HFF-Myc (cell line): ENCODE data around the gene LYRM2.
"Not testable (repeated sequence)": the region's sequence is repeated elsewhere in the genome, so short reads cannot be mapped to it uniquely, and the experiment has no call there.

Experiments
- DNase-seq: peaks from one replicate; pipeline ENCODE4 v3.0.0-alpha.2; 2011; ENCODE audit warnings: low read depth; ENCODE audit errors: extremely low read depth
- H3K4me3 ChIP-seq: replicated peaks from 2 replicates; pipeline ENCODE4 v1.5.1; 2011; ENCODE audit warnings: low read depth, mild to moderate bottlenecking, control low read depth, low read length
- TF ChIP-seq, protein P1 (sequence below): IDR thresholded peaks from 2 replicates; pipeline ENCODE4 v1.5.1; 2012; ENCODE audit warnings: mild to moderate bottlenecking, low read depth, low read length, control low read depth; ENCODE audit errors: missing control alignments

Gene LYRM2

GRCh38 chr6:89650579-89650978 lies 12.0 kb upstream of the LYRM2 start:
- TF ChIP-seq, protein P1, sequence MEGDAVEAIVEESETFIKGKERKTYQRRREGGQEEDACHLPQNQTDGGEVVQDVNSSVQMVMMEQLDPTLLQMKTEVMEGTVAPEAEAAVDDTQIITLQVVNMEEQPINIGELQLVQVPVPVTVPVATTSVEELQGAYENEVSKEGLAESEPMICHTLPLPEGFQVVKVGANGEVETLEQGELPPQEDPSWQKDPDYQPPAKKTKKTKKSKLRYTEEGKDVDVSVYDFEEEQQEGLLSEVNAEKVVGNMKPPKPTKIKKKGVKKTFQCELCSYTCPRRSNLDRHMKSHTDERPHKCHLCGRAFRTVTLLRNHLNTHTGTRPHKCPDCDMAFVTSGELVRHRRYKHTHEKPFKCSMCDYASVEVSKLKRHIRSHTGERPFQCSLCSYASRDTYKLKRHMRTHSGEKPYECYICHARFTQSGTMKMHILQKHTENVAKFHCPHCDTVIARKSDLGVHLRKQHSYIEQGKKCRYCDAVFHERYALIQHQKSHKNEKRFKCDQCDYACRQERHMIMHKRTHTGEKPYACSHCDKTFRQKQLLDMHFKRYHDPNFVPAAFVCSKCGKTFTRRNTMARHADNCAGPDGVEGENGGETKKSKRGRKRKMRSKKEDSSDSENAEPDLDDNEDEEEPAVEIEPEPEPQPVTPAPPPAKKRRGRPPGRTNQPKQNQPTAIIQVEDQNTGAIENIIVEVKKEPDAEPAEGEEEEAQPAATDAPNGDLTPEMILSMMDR = no peak
- no peak overlapping the region for H3K4me3 ChIP-seq
- DNase-seq = no peak

DNA sequence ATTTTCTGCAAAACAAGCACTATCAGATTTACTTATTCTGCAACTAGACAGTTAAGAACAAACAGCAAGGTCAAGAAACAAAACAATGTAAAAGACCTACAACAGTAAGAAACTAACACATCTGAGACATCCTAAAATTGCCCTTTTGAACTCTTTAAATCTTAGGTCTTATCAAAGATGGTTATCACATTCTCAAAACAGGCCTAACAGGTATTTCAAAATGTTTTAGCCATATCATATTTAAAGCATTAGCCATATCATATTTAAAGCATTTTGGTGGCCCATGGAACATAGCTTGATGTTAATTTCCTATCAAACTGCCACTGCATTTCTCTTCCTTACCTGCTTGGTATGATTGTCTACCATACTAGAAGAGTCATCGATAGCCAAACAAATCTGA lies 11.1 kb upstream of the LYRM2 start:
- no peak overlapping the region for H3K4me3 ChIP-seq
- DNase-seq = no peak
- TF ChIP-seq, protein P1 = no peak

DNA sequence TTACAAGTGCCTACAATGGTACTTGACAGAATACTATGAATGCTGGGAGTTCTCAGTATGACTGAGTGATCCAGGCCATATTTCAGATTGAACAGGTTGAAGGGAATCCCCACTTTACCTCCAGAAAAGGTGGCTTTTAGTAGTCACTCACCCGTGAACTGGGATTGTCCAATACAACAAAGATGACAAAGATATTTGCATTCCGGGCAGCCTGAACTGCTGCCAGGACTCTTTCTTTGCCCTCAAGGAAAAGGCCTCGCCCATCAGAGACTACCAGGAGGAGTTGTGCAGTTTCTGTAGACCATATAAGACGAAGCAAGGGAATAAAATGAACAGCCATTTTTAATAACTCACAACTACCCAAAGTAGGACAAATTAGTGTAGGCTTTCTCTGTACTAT lies 6.3 kb upstream of the LYRM2 start:
- no peak for DNase-seq
- TF ChIP-seq, protein P1 = no peak
- no peak overlapping the region for H3K4me3 ChIP-seq

DNA sequence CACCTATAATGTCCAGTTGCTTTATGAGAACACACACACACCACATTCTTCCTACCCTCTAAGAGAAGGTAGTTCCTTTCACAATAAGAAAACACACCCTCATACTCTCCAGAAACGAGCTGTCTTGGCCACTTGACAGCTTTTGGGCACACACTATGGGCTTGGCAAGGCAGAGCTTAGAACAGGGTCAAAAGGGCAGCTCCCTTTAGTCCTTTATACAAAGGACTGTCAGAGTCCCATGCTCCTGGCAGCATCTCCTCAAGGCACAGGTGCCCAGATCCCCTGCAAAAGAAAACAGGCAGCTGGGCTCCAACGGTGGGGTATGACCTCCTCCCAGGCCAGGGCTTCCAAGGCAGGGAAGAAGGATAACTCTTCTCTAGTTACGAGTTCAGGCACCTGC lies 4.9 kb upstream of the LYRM2 start:
- H3K4me3 ChIP-seq = no peak overlapping the region
- DNase-seq = no peak
- TF ChIP-seq, protein P1 = no peak

DNA sequence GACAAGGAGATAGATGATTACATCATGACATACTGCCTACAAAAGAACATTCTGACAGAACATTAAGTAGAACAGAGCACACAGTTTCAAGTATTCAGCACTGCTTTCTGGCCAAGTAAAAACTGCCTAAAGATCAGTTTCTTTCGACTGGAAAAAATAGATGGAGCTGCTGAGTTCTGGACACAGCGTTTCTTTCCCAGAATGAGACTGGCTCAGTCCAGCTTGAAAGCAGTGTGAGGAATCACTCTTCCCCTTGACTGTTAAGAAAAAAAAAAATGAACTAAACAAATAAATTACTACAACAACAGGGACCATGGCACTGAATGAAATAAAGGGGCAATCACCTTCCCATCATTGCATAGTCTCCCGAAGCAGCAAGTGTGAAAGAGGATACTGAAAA lies 4.4 kb upstream of the LYRM2 start:
- DNase-seq = no peak
- TF ChIP-seq, protein P1 = no peak

GRCh38 chr6:89641581-89641980 lies 3.0 kb upstream of the LYRM2 start:
- DNase-seq, H3K4me3 ChIP-seq: not testable (repeated sequence)

More for the DNA sequence above, 4.4 kb upstream of the LYRM2 start:
- H3K4me3 ChIP-seq = no peak overlapping the region

DNA sequence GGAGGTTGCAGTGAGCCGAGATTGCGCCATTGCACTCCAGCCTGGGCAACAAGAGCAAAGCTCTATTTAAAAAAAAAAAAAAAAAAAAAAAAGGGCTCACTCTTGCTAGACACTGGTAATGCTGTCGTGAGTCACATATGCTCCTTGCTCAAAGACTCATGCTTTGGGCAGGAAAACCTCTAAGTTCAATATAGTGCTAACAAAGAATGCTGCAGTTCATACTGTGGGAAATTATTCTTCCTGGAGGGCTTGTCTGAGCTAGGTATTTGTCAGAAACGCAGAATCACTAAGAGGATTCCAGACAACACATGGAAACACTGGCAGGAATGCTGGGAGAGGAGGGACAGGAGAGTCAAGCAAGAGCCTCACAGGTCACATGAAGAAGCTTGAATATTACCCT lies 2.3 kb upstream of the LYRM2 start:
- peak; percentile 6 for DNase-seq
- TF ChIP-seq, protein P1 = no peak
- no peak overlapping the region for H3K4me3 ChIP-seq

- DNase-seq = no peak
- TF ChIP-seq, protein P1 = no peak
- H3K4me3 ChIP-seq = peak overlapping the region; percentile 70
Observed at GRCh38 chr6:89637960-89638319, 607 bp downstream of the LYRM2 start.

DNA sequence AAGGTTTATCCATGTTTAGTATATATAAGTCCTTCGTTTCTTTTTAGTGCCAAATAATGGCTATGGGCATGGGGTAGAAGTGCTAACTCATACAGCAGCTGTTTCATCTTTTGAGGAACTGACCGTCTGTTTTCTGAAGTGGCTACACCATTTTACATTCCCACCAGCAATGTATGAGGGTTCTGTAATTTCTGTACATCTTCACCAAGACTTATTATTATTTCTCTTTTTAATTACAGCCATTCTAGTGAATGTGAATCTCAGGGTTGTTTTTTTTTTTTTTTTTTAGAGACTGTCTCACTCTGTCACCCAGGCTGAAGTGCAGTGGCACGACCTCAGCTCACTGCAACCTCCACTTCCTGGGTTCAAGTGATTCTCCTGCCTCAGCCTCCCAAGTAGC lies 2.1 kb downstream of the LYRM2 start:
- not testable (repeated sequence) for H3K4me3 ChIP-seq, DNase-seq
